DMS79 (cell line): Measurements from ENCODE around the gene FAM229A.
A peak's percentile ranks its signal among the peaks of the same experiment; 100 is the strongest.
"Not testable (repeated sequence)": the region's sequence is repeated elsewhere in the genome, so short reads cannot be mapped to it uniquely, and the experiment has no call there.

ENCODE experiments used
- DNase-seq: peaks from one replicate; lab custom pipeline; 2025; lab: John Stamatoyannopoulos, UW

FAM229A gene, protein sequence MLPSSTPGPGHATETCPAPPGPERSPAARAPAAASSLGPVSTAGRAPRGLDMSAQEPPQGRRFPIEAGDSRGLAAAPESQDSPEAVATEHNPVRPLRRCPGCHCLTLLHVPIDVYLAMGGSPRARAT

DNA sequence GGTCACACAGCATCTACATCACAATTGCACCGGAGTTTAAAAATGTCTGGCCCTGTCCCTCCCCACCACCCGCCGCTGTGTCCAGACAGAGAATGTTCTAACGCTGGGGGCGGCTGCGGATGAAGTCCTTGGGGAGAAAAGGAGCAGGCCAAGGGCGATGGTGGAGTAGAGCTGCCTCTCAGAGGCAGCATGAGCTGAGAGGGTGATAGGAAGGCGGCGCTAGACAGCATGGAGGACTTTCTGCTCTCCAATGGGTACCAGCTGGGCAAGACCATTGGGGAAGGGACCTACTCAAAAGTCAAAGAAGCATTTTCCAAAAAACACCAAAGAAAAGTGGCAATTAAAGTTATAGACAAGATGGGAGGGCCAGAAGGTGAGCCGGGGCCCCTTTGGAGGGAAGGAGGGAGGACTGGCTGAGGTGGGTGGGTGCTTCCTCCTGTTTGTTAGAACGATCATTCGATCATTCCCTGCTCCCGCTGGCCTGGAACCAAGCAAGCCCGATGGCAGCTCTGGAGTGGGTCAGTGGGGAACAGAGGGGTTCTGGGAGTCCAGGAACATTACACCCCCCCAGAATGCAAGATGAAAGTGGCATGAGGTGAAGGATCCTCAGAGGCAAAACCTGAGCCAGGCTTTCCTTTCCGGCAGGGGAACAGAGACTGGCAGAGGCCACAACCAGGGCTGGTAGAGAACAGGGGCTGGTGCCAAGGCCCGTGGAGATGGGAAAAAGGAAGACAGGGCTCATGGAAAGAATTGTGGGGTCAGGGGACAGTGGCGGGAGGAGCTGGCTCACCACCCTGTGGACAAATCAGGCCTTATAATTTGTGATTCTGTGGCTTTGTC is at the start of gene FAM229A, which contains the start of gene TSSK3:
Gene FAM229A (minus strand): TSS at position 12 of the 840 bp plus-strand sequence. CDS start 394 bp downstream, outside the sequence.
Gene TSSK3 (plus strand): TSS at position 66 of the 840 bp plus-strand sequence. CDS start 163 bp downstream, at position 229.
- no peak for DNase-seq

DNA sequence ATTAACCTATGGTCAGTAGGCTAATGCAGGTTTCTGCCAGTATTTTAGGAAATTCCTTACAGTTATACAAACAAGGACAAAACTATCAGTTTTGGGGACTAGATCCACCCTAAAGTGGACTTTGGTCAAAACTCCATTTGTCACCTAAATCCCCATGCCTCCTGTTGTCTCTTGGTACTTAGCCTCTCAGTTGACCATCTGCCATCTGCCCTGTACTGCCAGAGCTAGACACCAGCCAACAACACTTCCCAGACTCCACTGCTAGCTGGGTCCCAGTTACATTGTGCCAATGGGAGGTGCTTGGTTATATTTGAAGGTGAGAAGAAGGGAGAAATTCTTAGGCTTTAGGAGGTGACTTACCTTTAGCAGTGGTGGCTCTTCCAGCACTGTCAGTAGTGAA is 49.0 kb upstream of the FAM229A start:
- no peak for DNase-seq

DNA sequence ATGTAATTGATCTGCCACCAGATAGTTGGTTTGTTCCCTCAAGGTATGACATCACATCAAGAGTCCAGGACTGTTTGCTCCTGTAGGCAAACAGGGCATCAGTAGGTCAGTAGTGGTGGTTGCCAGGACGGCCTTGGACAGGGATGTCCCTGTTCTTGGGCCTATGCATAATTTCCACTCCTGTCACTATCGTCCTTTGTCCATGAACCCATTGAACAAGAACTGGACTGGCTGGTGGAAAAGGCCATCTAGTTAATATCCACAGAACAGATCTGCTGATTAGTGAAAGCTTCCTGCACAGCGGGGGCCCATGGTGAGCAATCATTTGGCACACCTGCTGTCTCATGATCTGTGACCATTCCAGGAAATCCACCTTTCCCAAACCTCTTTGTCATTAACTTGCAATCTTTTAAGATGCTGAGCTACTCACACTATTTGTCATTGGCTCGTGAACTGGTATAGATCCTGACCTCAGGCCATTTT is 44.4 kb upstream of the FAM229A start:
- no peak for DNase-seq

DNA sequence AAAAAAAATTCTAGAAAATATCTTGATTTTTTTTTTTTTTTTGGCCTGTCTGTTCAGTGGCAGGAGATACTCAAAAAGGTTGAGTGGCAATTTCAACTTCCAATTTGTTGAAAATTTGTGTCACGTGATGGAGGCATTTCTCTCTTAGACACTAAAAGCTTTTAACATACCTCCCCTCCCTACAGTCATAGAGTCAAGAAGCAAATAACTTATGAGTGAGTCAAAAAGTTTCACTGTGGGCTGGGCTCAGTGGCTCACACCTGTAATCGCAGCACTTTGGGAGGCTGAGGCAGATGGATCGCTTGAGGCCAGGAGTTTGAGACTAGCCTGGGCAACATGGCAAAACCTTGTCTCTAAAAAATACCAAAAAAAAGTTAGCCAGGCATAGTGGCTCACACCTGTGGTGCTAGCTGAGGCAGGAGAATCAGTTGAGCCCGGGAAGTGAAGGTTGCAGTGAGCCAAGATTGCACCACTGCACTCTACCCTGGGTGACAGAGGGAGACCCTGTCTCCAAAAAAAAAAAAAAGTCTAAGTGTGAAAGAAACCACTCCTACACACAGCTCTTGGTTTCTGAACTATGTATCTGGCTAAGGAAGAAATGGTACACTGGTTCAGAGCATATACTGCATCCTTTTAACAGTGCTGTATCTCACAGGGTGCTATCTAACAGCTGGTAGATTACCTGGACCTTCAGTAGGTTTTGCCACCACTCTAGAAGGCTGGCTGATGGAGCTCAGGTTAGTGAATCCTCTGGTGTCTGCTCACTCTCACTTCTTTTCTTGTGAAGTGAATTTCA is 43.6 kb upstream of the FAM229A start:
- no peak for DNase-seq

DNA sequence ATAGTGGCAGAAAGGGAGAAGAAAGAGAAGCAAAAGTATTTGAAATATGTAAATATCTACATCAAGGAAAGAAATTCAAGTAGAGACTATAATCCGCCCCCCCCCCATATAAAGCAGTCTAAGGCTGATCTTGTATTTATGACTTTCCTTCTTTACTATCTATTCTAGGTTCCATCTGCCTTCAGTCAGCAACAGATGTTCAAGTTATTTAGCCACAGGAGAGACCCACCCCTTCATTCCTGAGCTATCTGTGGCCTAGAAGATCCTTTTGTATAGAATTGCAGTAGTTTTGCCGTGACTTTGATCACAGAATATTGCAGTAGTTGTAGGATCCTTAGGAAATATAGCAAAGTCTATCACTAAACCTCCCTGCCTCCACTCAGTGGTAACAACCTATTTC is 42.7 kb upstream of the FAM229A start:
- DNase-seq, result no peak

DNA sequence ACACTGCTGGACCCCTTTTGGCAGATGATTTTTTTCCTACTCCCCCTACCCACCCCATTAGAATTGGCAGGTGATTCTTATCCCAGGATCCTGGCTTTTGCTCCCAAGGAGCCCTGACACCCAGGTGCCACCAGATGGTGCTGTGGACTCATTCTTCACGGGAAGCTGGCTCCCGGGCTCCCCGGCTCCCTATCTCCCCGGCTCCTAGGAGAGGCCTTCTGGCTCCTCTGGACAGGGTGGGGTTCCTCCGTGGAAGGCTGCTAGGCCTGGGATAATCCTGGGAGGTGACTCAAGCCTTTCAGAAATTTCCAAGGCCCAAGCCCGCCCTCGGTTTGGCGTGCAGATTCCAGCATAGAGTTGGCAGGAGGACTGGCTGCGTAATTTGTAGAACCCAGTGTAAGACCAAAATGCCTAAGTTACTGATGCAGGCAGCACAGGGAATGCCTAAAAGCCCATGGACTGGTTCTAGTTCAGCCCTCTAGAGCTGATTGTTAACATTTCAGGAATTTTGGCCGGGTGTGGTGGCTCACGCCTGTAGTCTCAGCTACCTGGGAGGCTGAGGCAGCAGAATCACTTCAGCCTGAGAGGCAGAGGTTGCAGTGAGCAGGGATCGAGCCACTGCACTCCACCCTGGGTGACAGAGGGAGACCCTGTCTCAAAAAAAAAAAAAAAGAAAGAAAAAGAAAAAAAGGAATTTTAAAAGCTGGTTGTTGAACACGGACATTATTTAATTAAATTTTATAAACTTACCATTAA is 38.8 kb upstream of the FAM229A start:
- DNase-seq, result peak; percentile 69

DNA sequence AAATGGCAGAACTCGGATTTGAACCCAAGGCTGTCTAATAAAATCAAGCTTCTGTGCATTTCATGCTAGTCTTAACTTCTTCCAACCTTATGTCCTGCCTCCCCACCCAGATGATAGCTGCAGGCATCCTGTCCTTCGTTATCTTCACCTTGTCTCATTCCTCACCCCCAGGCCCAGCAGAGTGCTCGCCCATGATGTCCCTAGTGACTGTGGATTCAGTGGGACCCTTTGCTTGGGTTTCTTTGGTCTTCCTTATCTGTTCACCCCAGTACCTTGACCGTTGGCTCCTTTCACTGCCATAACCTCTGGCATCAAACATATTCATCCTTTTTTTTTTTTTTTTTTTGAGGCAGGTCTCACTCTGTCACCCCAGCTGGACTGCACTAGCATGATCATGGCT is 37.6 kb upstream of the FAM229A start:
- no peak for DNase-seq

DNA sequence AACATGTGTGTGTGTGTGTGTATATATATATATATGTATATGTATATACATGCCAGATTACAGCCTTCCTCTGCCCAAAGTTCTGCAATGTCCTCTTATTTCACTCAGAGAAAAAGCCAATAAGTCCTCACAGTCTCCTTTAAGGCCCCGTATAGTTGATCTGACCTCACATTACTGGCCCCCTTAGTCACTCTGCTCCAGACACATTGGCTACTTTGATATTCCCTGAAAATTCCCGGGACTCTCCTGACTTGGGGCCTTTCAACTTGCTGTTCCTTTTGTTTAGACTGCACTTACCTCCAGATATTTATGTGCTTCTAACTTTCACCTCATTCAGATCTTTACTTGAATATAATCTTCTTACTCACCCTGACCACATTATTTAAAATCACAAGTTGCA is 36.1 kb upstream of the FAM229A start:
- no peak for DNase-seq

DNA sequence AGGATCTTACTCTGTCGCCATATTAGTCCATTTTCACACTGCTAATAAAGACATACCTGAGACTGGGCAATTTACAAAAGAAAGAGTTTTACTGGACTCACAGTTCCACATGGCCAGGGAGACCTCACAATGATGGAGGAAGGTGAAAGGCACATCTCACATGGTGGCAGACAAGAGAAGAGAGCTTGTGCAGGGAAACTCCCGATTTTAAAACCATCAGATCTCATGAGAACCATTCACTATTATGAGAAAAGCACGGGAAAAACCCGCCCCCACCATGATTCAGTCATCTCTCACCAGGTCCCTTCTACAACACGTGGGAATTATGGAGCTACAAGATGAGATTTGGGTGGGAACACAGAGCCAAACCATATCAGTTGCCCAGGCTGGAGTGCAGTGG is 34.2 kb upstream of the FAM229A start:
- not testable (repeated sequence) for DNase-seq

DNA sequence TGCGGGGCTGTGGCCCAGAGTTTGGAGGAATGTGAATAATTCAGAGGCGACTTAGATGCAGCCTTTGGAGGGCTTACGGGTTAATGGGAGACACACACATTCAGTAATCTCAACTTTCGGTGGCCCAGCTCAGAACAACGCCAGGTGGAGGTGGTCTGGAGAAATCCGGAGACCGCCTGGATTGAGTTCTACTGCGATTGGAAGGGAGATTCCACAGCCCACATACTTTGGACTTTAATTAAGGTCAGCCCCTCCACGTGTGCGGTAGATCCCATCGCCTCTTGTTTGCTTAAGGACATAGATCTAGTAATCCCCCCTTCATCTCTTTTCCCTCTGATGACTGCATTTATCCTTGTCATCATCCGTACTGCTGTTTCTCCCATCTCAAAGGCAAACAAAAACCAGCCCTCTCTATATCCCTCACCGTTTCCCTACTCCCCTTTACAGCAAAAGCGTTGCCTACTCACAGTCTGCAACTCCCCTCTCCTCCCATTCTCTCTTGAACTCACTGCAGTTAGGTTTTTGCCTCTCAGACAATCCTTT is 32.7 kb upstream of the FAM229A start:
- peak; percentile 71 for DNase-seq

DNA sequence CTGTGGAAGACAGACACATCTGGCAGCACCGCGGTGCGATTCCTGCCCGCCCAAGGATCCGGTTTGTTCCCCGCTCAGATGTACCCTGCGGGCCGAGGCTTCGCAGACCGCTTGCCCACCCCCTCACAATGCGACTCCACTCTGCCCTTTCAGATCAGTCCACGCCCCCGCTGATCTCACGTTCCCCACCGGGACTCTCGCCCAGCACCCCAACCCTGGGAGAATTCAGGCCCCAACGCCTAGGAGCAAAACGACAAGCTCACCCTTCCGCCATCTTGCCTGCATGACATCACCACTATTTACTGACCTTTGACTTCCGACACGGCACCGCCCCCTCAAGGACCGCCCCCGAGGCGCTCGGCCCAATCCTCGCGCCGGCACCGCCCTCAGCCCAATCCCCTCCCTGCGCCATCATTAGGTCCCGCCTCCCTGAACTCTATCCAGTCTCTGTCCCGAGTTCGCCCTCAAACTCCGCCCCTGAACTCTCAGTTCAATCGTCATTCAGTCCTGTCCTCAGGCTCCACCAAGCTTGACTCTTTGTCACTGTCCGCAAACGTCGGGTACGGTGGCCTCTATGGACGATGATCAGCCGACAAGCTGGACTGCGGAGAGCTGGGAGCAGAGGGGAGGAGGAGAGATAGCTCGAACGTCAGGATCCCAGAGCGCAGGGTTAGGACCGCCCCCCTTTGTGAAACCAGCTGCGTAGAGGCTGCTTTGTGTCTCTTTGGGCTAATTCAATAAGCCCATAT is 32.0 kb upstream of the FAM229A start, which contains the start of gene BSDC1:
Gene BSDC1 (minus strand): TSS at position 301 of the 749 bp plus-strand sequence. CDS start 27 bp downstream, at position 274.
- peak; percentile 100 for DNase-seq

DNA sequence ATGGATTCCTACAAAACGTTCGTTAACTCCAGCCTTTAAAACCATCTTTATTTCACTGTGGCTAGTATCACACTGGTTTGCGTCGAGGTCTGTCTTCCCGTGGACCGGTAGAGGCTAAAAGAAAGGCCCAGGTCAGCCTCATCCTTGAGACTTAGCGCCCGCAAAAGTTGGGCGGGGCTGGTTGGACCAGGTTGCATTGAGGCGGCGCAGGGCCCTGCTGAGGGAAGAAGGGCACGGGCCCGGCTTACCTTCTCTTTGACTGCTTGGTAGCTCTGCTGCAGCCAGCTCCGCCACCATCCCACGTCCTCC is 31.5 kb upstream of the FAM229A start:
- DNase-seq, result no peak

DNA sequence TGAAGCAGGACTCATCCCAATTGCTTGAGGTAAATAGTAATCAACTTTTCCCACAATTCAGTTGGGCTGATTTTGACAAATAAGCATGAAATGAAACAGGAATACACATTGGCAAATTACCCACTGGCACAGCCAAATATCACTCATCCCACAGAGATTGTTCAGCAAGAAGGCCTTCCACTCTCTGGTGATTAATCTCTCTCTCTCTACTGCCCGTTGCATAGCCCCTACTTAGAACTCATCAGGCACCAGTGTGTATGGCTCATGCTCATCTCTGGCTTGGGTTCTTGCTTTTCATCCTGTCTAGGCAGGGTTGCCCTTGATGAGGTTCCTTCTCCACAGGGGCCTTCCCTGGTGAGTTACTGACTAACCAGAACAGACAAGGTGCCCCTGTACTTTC is 30.9 kb upstream of the FAM229A start:
- DNase-seq, result no peak

DNA sequence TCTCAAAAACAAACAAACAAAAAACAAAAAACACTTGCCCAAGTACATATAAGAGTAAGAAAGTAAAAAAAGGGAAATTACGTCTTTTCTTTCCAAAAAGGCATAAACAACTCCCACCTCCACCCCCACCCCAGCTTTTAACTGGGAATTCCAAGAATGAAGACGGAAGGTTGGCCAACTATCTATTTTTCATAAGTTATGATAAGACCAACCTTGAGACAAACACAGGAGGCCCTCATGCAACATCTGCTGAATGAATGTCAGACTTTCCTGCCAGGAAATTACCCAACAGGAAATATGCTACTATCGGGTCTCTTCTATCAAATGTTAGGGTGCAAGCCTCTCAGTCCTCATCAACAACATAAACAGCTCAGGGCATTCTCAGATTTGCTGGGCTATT is 30.0 kb upstream of the FAM229A start:
- DNase-seq, result no peak

DNA sequence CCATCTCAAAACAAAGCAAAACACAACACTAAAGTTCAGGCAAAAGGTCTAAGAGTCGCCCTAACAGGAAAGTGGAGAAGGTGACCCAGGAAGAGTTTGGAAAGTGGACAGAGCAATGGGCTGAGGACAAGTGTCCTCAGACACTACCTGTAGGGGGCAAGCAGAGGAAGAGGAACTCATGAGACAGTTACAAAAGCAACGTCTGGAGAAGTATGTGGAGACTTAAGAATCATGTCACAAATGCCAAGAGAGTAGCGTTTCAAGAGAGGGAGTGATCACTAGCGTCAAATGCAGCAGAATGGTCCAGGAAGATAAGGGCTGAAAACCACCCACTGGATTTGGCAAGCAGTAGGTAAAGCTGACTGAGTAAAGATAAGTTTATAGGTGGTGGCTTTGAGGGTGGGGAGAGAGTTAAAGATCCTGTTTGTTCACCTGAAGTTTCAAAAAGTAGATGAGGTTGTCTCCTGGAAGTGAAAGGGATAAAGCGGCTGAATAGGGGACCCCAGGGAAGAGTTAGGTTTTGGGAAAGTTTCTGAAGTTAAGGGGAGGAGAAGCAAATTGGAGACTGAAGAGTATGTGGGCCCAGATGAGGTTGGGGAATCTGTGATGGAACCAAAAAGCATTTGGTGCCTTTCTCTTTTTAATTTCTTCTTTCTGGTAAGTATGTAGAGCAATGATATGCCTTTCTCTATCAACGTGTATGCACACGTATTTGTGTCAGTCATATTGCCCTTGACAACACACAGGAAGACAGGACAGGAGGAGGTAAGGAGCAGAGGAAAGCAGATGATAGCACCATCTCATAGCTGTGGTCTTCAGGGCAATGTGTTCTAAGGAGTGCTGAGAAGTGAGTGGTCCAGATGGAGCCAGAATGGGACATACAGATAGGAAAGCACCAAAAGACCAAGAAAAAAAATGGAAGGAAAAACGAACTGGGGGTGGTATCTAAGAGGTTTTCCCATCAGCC is 28.9 kb upstream of the FAM229A start:
- DNase-seq, result no peak

DNA sequence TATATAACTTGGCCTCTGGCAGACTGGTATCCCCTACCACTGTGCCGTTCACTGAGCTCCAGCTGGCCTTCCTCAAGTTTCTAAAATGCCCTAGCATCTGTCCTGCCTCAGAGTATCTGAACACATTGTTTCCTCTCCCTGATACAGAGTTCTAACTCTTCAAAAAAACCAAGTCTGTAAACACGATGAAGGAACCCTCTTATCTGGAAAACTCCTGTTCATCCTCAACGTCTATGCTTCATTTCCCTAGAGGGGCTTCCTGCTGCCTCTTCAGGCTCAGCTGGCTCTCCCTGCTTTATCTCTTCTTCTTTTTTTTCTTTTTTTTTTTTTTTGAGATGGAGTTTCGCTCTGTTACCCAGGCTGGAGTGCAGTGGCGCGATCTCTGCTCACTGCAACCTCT is 26.4 kb upstream of the FAM229A start:
- no peak for DNase-seq

DNA sequence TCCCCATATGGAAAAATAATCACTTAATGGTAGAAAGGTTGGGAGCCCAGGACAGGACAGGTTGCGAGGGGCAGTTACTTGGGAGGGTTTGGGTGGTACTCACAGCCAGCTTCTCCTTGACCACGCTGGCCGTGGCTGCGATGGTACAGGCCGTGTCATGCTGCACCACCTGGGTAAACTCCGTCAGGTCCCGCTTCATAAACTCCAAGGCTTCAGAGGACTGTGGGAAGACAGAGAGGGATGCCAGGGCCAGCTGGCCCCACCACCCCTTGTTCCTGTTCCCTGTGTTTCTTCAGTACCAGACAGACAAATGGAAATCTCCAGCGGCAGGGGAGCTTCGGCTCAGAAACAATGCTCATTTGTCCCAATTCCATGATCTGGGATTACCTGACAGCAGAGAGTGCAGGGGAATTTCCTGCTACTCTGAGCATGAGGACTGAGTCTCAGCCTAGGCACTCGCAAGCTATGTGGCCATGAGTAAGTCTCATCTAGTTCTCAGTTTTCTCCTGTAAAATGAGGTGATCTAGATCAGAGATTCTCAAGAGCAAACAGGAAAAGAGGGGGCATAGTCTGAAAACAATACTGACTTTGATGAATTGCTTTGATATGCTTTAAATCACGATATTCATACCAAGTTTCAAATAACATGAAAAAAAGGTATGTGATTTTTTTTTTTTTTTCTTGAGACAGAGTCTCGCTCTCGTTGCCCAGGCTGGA is 24.5 kb upstream of the FAM229A start:
- DNase-seq, result no peak

DNA sequence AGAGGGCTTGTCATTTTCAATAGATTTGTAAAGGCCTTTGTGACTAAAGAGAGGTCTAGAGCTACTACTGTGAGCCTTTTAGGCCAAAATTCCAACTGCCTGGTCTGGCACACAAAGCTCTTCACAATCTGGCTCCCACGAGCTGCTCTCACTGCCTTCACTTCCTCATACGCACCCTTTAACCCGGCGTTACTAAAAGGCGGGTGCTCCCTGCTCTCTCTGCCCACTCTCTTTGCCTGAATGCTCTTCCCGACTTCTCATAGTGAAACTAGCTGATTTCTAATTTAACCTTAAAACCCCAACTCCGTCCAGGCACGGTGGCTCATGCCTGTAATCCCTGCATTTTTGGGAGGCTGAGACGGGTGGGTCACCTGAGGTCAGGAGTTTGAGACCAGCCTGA is 17.8 kb upstream of the FAM229A start:
- no peak for DNase-seq
